Esophagus mucosa (tissue), 1 donor: ENCODE measurements around the gene FASTKD3. TPM values are rescaled to one million over a fixed set of nuclear protein-coding genes. Genes with fewer than 3 reads are reported as not detected.
"Not testable (repeated sequence)": the region's sequence is repeated elsewhere in the genome, so short reads cannot be mapped to it uniquely, and the experiment has no call there.

Source experiments
- ATAC-seq: fragments of 200-7000 bp; cut with Tn5 transposase; one replicate; pipeline ENCODE4 v1.9.1; 2020
- total RNA-seq: library from RNA; stranded (reverse); gene quantifications from one replicate; pipeline ENCODE4 v1.2.4, GENCODE V29; 2023
- donor health status: DM: yes; HTN: yes; CAD: no.

The FASTKD3 gene
- total RNA-seq: 5.5 TPM

GRCh38 chr5:7868773-7869473 is at the start of gene FASTKD3, which contains the start of gene MTRR:
TSS of gene FASTKD3 (minus strand) at chr5:7869031. CDS start at chr5:7868083, 948 bp downstream.
TSS of gene MTRR (plus strand) at chr5:7869148. CDS start at chr5:7870795, 1,647 bp downstream.
- peak; percentile 100 for ATAC-seq

- ATAC-seq: no peak
Measured at GRCh38 chr5:7917130-7918123, 48.6 kb upstream of the FASTKD3 start.

GRCh38 chr5:7916171-7916804 is 47.5 kb upstream of the FASTKD3 start:
- ATAC-seq: no peak

GRCh38 chr5:7911429-7911771 is 42.6 kb upstream of the FASTKD3 start:
- ATAC-seq: not testable (repeated sequence)

- ATAC-seq: no peak
Measured at GRCh38 chr5:7910738-7911428, 42.1 kb upstream of the FASTKD3 start.

GRCh38 chr5:7908317-7908716 is 39.5 kb upstream of the FASTKD3 start:
- ATAC-seq: no peak

- no peak for ATAC-seq
Measured at GRCh38 chr5:7907612-7908011, 38.8 kb upstream of the FASTKD3 start.

GRCh38 chr5:7904170-7904569 is 35.3 kb upstream of the FASTKD3 start:
- ATAC-seq: peak; percentile 38

GRCh38 chr5:7902666-7903625 is 34.1 kb upstream of the FASTKD3 start:
- no peak for ATAC-seq

GRCh38 chr5:7902201-7902600 is 33.4 kb upstream of the FASTKD3 start:
- ATAC-seq: no peak

GRCh38 chr5:7897014-7897600 is 28.3 kb upstream of the FASTKD3 start:
- ATAC-seq: no peak

GRCh38 chr5:7894860-7895259 is 26.0 kb upstream of the FASTKD3 start:
- no peak for ATAC-seq

- no peak for ATAC-seq
Measured at GRCh38 chr5:7894439-7894838, 25.6 kb upstream of the FASTKD3 start.

- ATAC-seq: no peak
Measured at GRCh38 chr5:7888901-7889300, 20.1 kb upstream of the FASTKD3 start.

GRCh38 chr5:7886849-7887475 is 18.1 kb upstream of the FASTKD3 start:
- peak; percentile 47 for ATAC-seq

- ATAC-seq: no peak
Measured at GRCh38 chr5:7884491-7885267, 15.8 kb upstream of the FASTKD3 start.

- ATAC-seq: no peak
Measured at GRCh38 chr5:7882926-7883325, 14.1 kb upstream of the FASTKD3 start.

- no peak for ATAC-seq
Measured at GRCh38 chr5:7881816-7882215, 13.0 kb upstream of the FASTKD3 start.

GRCh38 chr5:7881091-7881490 is 12.3 kb upstream of the FASTKD3 start:
- ATAC-seq: no peak
